T-helper 1 cell (primary cell): Measurements from ENCODE around the gene APBA3.

Source experiments
- DNase-seq, 5 donors: peaks; one replicate each; pipeline ENCODE4 v3.0.0-alpha.2; 2012 to 2020
- total RNA-seq, 4 donors: gene quantifications; one replicate each; lab custom pipeline; 2026; lab: John Stamatoyannopoulos, UW

Gene APBA3, protein sequence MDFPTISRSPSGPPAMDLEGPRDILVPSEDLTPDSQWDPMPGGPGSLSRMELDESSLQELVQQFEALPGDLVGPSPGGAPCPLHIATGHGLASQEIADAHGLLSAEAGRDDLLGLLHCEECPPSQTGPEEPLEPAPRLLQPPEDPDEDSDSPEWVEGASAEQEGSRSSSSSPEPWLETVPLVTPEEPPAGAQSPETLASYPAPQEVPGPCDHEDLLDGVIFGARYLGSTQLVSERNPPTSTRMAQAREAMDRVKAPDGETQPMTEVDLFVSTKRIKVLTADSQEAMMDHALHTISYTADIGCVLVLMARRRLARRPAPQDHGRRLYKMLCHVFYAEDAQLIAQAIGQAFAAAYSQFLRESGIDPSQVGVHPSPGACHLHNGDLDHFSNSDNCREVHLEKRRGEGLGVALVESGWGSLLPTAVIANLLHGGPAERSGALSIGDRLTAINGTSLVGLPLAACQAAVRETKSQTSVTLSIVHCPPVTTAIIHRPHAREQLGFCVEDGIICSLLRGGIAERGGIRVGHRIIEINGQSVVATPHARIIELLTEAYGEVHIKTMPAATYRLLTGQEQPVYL
- total RNA-seq = 35.9 to 55.8 (median 44.9) reads per million in 4 donors

- peak; percentile 90 to 94 (median 90) for DNase-seq
Observed at GRCh38 chr19:3761382-3762129, at the start of gene APBA3. Gene APBA3, minus strand, starts transcription at chr19:3761692. Its CDS starts 1,428 bp downstream, at chr19:3760264.

DNA sequence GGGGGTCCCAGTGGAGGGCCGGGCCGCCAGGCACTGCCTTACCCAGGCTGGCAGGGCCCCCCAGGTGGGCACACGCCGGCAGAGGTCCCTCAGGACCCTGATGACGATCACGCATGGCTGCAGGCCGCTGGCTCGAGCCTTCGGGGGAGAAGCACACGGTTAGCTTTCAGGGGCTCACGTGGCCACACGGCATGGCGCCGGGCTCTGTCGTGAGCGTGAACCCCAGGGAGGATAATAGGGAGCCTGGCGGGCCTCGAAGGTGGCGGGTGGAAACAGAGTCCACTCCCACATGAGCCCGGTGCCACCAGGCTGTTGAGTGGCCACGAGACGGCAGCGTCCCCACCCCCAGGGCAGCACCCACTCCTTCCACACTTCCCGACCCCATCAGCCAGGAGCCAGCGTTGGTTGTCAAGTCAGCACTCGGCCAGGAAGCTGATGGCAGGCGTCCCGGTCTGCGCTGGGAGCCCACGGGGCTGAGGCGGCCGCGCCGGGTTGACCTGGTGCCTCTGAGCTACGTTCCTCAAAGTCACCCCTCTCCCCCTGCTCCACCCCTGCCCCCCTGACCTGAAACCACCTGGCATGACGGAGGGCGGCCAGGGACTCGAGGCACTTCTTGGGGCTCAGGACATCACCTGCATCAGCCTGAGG lies 49.3 kb upstream of the APBA3 start:
- DNase-seq = no peak

DNA sequence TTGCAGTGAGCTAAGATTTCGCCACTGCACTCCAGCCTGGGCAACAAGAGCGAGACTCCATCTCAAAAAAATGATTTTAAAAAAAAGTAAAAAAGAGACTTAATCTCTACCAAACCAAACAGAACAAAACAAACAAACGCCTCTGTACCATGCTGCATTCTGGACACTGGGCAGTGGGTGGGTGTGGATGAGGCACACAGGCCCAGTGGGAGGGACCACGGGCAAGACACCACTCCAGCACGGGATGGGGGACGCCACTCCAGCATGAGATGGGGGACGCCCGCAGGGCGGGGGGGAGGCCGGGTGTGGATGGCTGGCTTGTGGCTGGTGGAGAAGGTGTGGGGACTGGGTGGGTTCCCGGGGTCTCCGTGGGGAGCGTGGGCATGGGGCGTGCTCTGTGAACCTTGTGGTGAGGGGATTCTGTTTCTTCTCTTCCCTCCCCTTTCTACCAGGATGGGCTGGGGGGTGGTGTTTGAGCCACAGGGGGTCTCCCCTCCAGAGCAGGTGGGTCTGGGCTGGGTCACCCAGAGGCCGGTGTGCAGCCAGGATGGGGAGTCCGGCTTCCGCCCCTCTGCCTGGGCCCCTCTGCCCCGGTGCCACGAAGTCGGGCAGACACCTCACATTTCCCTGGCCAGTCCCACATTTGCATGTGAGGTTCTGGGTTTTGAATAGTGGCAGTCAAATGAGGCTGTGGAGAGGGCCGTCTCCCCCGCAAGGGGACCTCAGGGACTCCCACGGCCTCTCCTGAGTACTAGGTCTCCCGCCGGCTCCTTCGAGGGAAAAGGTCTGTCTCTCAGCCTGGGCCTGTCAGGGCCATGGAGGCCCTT lies 48.6 kb upstream of the APBA3 start:
- no peak for DNase-seq

GRCh38 chr19:3808420-3809143 lies 47.1 kb upstream of the APBA3 start:
- DNase-seq = no peak

DNA sequence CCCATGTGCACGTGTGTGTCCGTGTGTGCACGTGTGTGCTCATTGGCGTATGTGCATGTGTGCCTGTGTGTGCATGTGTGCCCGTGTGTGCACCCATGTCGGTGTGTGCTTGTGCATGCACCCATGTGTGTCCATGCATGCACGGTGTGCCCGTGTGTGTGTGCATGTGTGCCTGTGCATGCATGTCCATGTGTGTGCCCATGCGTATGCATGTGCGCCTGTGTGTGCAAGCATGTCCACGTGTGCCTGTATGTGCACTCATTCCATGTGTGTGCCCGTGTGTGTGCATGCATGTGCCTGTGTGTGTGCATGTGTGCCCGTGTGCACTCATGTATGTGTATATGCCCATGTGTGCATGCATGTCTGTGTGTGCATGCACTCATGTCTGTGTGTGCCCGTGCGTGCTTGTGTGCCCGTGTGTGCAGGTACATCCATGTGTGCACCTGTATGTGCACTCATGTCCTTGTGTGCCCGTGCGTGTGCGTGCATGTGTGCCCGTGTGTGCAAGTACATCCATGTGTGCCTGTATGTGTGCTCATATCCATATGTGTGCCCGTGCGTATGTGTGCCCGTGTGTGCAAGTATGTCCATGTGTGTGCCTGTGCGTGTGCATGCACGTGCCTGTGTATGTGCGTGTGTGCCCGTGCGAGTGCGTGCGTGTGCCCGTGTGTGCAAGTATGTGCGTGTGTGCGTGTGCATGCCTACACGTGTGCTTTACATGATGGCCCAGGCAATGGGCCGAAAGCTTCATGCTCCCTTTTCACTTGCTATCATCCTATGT lies 46.3 kb upstream of the APBA3 start:
- DNase-seq = no peak

- DNase-seq = no peak
Observed at GRCh38 chr19:3807131-3807480, 45.6 kb upstream of the APBA3 start.

DNA sequence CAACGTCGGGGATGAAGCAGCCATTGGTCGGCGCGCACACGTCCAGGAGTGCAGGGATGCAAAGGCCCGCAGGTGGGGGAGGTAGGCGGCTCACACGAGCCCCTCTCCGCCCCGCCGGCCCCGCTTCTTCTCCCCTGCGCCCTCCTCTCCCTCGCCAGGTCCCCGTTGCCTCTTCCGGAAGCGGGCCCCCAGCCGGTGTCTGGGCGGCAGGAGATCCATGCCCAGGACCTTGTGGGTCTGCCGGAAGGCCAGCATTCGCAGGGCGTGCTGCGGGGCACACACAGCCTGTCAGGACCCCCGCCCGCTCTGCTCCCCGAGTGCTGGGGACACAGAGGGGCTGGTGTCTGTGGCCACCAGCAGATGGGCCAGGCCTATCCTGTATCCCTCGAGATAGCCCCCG lies 44.4 kb upstream of the APBA3 start:
- DNase-seq = no peak

GRCh38 chr19:3804429-3804828 lies 42.9 kb upstream of the APBA3 start:
- DNase-seq = no peak

DNA sequence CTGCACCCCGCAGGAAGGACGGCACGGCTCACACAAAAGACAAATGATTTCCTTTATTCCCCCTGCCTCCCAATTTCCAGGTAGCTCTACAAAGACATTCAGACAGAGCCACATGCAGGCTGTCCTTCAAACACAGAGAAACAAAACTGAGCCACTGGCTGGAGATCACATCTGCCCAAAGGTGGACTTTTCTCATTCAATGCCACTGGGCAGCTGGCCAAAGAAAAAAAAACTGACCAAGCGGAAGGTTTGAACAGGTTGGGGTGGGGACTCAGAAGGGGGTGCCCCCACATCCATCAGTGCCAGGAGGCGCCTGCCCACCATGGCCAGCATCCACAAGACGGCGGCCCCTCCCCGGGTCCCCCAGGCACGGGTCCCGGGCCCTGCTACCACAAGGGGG lies 42.5 kb upstream of the APBA3 start:
- DNase-seq = no peak

DNA sequence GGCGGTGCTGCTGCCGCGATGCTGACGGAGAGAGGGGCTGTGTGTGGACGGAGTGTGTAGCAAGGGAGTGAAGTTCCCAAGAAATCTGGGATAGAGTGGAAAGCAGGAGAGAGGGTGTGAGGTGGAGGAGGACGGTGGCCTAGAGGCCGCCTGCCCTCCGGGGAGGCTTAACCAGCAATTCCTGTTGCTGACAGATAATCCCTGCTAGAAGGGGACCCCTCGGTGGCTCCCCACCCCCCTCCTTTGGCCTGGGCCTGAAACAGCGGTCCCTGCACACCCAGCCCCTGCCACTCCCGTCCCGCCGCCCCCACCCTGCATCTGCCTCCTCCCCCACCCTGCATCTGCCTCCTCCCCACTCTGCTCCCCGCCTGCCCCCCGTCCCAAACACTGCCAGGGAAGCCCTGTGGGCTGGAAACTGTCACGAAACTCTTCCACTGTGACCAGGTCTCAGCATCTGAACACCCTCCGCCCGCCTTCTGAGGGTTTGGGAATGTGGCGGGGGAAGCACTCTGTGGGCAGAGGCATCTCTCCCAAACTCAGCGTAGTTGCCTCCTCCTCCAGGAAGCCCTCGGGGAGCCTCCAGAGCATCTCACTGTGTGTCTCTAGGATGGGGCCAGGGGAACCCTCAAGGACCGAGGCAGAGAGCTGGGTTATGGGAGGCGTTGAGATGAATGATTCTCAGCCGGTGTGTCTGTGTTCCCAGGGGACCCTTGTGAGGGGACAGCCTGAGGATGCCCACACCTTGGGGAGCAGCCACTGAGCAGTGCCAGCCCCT lies 41.8 kb upstream of the APBA3 start:
- no peak for DNase-seq

DNA sequence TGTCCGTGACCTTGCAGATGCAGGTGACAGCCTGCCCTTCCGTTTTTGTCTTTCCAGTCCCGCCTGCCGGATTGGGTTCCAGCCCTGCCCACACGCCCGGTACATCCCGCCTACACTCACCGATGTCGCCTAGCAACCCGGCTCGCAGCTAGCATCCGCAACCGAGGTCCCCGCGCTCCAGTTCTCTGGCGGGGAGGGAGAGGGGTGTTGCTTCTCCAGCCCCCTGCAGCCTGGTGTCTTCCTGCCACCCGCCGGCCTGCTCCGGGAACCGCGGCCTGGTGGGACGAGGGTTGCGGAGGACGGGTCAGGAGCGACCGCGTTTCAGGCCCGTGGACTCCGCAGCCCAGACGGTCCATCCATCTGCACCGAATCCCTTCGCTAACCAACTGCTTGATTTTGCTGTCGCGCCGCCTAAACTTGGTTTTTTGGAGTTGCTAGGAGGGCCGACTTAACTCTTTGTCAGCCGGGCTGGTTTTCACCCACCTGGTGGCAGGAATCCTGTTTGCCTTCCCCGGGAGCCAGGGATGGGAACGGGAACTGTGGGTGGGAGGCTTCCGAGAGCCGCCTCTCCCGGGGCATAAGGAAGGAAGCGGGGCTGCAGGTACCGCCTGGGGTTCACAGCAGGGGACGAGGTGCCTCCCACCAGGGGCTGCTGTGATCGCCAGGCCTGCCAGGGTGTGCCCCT lies 40.1 kb upstream of the APBA3 start:
- DNase-seq = peak in 4 of 5 donors; percentile 30 to 55 (median 46)

DNA sequence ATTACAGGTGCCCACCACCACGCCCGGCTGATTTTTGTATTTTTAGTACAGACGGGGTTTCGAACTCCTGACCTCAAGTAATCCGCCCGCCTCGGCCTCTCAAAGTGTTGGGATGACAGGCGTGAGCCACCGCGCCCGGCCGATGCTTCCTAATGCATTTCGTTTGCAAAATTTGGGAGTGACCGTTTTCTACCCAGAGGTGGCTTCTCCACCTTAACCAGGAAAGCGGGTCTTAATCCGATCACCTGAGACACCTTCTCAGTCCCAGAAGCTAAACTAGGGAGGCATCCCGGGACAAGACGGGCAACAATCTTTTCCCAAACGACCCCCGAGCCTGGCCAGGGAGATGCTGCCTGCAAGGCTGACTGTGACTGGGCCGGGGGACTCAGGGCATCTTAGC lies 39.5 kb upstream of the APBA3 start:
- DNase-seq = no peak

DNA sequence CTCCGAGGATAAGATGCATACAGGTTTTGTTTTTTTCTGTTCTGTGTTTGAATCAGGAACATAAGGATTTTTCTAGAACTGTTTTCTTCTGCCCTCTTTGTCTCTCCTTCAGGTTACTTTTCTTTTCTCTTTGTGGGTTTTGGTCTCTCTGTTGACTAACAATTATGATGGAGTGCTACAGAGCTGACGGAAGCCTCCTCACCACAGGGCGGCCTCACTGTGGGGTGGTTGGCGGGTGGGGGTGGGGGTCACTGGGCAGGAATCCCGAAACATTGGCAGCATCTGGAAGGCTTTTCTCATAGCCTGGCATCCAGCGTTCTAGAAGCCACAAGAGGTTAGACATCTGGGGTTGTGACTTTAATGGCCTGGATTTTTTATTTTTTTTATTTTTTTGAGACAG lies 36.6 kb upstream of the APBA3 start:
- DNase-seq = peak in 1 of 5 donors; percentile 58

DNA sequence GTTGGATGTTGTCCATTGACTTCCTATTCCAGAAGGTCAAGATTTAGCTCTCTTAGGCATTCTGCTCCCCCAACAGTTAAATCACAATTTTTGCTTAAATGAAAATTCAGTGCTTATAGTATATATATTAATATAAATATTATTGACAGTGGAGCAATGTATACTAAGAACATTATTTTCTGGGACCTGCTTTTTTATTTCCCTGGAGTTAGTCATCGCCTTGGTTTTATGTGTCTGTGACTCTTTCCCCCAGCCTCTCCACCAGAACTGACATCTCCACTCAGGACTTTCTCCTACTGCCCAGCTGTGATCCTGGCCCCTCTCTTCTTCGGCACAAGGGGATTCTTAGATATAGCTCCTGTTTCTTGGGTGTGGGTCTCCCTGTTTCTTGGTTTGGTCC lies 34.9 kb upstream of the APBA3 start:
- no peak for DNase-seq

DNA sequence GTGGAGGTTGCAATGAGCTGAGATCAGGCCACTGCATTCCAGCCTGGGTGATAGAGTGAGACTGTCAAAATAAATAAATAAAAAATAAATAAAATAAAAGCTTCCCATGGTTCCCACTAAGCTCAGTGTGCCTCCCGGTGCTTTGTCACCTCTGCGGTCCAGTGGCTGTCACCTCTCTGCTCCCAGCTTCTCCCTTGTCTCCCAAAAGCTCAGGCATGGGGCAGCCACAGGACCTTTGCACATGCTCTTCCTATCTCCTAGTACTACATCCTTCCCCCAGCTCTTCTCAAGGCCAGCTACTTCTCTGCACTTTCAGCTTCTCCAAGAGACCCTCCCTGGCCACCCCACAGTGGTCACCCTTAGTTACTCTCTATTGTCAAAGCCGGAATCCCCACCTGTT lies 32.3 kb upstream of the APBA3 start:
- no peak for DNase-seq

DNA sequence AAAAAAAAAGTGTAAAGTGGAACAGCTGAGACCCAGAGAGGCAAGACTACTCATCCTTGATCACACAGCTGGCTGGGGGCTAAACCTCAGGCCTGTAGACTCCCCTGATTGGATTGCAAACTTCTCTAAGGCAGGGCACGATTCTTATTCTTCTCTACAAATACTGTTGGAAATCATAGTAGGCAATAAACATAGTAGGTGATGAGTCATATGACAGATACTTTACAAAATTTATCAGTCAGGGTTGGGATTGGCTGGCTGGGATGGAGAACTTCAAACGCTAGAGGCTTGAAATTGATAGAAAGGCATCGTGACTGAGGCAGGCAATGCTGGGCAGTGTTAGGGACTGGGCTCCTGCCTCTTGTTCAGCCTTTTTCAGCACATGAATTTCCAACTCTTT lies 30.6 kb upstream of the APBA3 start:
- no peak for DNase-seq

DNA sequence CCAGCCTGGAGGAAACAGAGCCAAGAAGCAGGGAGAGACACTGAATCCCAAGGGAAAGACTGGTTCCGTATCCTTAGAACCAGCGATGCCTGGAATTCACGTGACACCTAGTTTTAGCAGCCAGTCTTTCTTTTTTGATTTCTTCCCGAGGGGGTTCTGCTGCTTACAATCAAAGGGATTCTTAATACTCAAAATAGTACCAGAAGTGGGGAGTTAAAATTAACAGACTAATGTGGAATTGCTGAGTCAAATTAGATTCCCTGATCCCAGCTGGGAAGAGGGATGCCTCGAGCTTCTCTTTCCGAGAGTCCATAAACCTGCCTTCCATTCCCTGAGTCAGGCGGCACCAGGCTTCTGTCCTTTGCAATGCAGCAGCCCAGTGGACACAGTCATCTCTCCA lies 29.4 kb upstream of the APBA3 start:
- no peak for DNase-seq

DNA sequence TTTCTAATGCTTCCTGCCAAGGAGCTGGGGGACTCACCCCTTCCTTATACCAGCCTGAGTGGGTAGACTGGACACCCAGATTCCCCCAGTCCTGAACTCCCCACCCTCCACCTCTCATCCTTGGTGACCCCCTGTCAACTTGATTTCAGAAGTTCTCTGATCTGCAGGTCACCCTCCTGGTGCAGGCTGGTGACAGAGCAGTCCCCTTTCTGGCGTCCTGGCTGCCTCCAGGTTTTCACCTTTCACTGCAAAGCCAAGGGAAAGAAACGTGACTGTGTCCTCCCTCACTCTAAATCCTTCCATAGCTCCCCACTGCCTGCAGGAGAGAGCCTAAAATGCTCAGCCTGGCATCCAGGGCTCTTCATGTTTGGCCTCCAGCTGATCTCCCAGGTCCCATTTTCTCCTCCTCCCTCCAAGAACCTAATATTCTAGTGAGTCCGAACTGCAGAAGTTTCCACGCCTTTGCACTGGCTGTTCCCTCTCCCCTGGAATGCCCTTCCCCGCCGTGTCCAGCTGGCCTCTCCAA lies 28.8 kb upstream of the APBA3 start:
- DNase-seq = no peak
